Stomach (tissue), 4 donors: Measurements from ENCODE around the gene SH2D3C.

Experiments used
- EP300 ChIP-seq: sonication (generic); formaldehyde crosslinking; IDR thresholded peaks from one replicate; pipeline ENCODE4 v1.6.1; 2017; ENCODE audit warnings: antibody characterized with exemption
- POLR2A ChIP-seq, 4 donors: fragments of 450-650 bp; IDR thresholded peaks; one replicate each; pipeline ENCODE4 v1.6.1; 2016; ENCODE audit warnings: antibody characterized with exemption in 4 of 4, control low read depth in 2 of 4, mild to moderate bottlenecking in 1 of 4, moderate library complexity in 1 of 4
- POLR2AphosphoS5 ChIP-seq, 3 donors: sonication (generic); formaldehyde crosslinking; IDR thresholded peaks; one replicate each; pipeline ENCODE4 v1.6.1; 2016; ENCODE audit warnings: antibody characterized with exemption in 3 of 3
- TF ChIP-seq, protein P1 (sequence below), 7 experiments: fragments of 450-650 bp in 4 of 7; fragments of 200-600 bp in 3 of 7; sonication (generic) in 3 of 7; IDR thresholded peaks; one replicate each; pipeline ENCODE4 v1.5.1; 2016 to 2019; ENCODE audit warnings: antibody characterized with exemption in 7 of 7, control low read depth in 2 of 7, mild to moderate bottlenecking in 1 of 7

DNA sequence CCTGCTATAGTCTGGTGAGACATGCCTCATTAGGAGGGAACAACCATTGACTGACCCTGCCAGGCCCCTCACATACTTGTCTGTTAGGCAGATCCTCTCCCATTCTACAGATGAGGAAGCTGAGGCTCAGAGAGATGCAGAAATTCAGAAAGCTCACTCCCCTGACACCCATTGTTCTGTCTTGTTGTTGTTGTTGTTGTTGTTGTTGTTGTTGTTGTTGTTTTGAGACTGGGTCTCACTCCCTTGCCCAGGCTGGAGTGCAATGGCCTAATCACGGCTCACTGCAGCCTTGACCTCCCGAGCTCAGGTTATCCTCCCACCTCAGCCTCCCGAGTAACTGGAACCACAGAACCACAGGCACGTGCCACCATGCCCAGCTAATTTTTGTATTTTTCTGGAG lies 84.8 kb downstream of the SH2D3C start:
- TF ChIP-seq, protein P1, sequence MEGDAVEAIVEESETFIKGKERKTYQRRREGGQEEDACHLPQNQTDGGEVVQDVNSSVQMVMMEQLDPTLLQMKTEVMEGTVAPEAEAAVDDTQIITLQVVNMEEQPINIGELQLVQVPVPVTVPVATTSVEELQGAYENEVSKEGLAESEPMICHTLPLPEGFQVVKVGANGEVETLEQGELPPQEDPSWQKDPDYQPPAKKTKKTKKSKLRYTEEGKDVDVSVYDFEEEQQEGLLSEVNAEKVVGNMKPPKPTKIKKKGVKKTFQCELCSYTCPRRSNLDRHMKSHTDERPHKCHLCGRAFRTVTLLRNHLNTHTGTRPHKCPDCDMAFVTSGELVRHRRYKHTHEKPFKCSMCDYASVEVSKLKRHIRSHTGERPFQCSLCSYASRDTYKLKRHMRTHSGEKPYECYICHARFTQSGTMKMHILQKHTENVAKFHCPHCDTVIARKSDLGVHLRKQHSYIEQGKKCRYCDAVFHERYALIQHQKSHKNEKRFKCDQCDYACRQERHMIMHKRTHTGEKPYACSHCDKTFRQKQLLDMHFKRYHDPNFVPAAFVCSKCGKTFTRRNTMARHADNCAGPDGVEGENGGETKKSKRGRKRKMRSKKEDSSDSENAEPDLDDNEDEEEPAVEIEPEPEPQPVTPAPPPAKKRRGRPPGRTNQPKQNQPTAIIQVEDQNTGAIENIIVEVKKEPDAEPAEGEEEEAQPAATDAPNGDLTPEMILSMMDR (IDR thresholded peaks at IDR 0.05): no peak
- TF ChIP-seq EP300 (no peak), POLR2AphosphoS5 (IDR thresholded peaks at IDR 0.05) (no peak), POLR2A (IDR thresholded peaks at IDR 0.05) (no peak)
